ENCODE measurements around the gene PCDH9.
A peak's percentile ranks its signal among the peaks of the same experiment; 100 is the strongest.

Gene PCDH9

DNA sequence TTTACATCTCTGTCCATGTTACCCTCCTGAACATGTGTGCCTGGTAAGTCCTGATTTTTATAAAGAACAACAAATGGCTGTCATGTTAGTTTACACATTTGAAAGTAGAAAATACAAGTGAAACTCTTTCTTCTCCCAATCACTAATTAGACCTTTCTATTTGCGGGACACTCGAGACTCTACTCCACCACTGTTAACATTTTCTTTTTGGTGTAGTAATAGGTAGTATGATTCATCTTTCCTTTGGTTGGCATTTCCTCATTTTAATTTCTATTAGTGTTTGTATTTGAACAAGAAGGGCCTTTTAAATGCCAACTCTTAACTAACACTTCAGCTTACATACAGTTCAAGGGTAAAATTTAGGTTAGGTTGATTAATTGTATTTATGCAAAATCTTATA, 371.1 kb downstream of the PCDH9 start:
- TF ChIP-seq, protein P1, sequence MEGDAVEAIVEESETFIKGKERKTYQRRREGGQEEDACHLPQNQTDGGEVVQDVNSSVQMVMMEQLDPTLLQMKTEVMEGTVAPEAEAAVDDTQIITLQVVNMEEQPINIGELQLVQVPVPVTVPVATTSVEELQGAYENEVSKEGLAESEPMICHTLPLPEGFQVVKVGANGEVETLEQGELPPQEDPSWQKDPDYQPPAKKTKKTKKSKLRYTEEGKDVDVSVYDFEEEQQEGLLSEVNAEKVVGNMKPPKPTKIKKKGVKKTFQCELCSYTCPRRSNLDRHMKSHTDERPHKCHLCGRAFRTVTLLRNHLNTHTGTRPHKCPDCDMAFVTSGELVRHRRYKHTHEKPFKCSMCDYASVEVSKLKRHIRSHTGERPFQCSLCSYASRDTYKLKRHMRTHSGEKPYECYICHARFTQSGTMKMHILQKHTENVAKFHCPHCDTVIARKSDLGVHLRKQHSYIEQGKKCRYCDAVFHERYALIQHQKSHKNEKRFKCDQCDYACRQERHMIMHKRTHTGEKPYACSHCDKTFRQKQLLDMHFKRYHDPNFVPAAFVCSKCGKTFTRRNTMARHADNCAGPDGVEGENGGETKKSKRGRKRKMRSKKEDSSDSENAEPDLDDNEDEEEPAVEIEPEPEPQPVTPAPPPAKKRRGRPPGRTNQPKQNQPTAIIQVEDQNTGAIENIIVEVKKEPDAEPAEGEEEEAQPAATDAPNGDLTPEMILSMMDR (conservative IDR thresholded peaks at IDR 0.05; ENCODE audit: low read depth, low read length), result no peak
- DNase-seq (ENCODE audit: low read depth), result peak; percentile 2
- H3K4me3 ChIP-seq (ENCODE audit: low read depth, low read length), result no peak overlapping the region

DNA sequence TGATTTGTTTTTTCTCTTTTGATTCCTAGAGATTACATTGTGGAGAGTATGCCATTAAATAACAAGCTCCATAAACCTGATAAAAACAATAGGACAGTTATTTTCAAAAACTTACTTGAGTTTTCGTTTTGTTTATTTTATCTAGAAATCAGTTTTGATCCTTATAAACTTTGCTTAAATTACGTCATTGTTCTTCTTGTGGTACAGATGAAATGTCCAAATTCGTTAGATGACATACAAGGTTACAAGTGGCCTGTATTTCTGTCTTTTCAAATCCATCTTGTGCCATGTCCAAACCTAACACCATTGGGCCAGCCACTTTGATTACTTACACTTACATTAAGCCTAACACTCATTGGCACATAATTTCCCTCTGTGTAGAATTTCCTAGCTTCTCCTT, 372.0 kb downstream of the PCDH9 start:
- DNase-seq (ENCODE audit: low read depth), result no peak
- TF ChIP-seq, protein P1 (conservative IDR thresholded peaks at IDR 0.05; ENCODE audit: low read depth, low read length), result no peak
- no peak overlapping the region for H3K4me3 ChIP-seq (ENCODE audit: low read depth, low read length)

DNA sequence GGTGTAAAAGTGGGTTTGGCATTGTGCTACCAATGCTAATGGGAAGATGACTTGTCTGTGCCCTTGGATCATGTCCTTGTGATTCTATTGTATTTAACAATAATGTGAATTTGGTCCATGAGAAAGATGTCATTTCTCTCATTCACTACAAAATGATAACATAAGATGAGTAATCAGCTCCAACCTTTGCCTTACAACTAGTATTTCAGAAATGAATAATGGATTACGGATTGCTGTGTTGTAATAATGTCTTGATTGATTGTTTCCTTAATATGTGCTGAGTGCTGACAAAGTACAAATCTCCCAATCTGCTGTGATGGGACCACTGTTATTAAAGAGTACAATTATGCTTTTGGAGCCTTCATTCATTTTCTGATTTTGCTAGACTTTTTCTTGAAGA, 375.0 kb downstream of the PCDH9 start:
- TF ChIP-seq, protein P1 (conservative IDR thresholded peaks at IDR 0.05; ENCODE audit: low read depth, low read length), result no peak
- H3K4me3 ChIP-seq (ENCODE audit: low read depth, low read length), result no peak overlapping the region
- no peak for DNase-seq (ENCODE audit: low read depth)

DNA sequence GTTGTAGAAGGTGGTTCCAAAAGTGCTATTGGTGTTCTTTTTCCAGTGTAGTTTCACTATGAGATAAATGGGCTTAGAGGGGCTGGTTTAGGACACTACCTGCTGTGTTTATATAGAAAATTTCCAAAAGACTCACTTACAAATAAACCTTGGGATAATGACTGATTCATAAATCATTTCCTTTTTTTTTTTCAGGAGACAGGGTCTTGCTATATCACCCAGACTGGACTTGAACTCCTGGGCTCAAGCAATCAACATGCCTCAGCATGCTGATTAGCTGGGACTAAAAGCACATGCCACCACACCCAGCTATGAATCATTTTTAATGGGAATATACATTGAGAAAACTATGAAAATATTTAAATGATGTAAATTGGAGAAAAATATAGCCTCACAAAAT, 376.6 kb downstream of the PCDH9 start:
- H3K4me3 ChIP-seq (ENCODE audit: low read depth, low read length), result no peak overlapping the region
- TF ChIP-seq, protein P1 (conservative IDR thresholded peaks at IDR 0.05; ENCODE audit: low read depth, low read length), result no peak
- no peak for DNase-seq (ENCODE audit: low read depth)

DNA sequence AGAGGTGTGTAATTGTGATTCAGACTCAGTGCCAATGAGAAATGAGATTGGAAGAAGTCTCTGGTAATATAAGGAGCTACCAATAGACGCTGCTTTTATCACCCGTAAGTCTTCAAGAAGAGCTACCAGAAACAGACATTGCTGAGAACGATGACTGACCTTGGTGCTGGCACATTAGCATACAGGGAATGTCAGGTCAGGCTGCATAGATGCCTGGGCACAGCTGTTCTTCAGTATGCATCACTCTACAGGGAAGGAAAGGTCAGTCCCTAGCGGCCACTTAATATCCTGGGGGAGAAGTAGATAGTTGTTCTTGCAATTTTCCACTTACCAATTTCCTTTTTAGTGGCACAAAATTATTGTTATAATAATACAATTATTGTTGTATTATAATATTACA, 380.4 kb downstream of the PCDH9 start:
- TF ChIP-seq, protein P1 (conservative IDR thresholded peaks at IDR 0.05; ENCODE audit: low read depth, low read length), result no peak
- H3K4me3 ChIP-seq (ENCODE audit: low read depth, low read length), result no peak overlapping the region
- DNase-seq (ENCODE audit: low read depth), result no peak

DNA sequence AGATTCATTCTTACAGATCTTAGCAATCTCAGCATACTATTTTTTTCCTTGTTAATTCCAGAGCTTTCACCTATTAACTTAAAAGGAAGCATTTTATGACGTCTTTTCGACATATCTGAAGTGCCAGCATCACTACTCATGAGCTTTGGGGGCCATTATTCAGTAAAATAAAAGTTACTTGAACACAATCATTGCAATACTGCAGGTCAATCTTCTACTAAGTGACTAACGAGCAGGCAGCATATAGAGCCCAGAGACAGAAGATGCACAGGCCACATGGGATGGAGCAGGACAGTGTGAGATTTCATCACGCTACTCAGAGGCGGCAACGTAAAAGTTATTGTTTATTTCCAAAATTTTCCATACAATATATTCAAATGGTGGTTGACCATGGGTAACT, 382.6 kb downstream of the PCDH9 start:
- DNase-seq (ENCODE audit: low read depth), result no peak
- TF ChIP-seq, protein P1 (conservative IDR thresholded peaks at IDR 0.05; ENCODE audit: low read depth, low read length), result no peak
- no peak overlapping the region for H3K4me3 ChIP-seq (ENCODE audit: low read depth, low read length)

DNA sequence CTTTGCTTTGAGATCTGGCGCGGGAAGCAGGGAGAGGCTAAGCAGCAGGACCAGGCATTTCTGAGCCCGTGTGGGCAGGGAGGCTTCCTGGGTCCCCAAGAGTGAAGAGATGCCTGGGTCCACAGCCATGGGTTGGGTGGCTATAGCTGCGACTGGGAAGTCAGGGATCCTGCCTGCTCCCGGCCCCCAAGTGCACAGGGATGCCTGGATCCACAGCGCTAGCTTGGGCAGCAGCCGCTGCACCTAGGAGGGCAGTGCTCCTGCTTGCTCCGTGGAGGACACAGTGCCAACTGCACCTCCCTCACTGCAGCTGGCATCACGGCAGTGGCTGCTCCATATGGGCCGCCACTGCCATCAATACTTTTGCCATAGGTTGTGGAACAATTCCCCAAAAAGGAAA, 384.7 kb downstream of the PCDH9 start:
- no peak for DNase-seq (ENCODE audit: low read depth)
- no peak overlapping the region for H3K4me3 ChIP-seq (ENCODE audit: low read depth, low read length)
- TF ChIP-seq, protein P1 (conservative IDR thresholded peaks at IDR 0.05; ENCODE audit: low read depth, low read length), result no peak
